GM21723 (cell line): Measurements from ENCODE around the gene C19orf33.

ENCODE experiments used
- ATAC-seq: cut with Tn5 transposase; IDR thresholded peaks from one replicate; pipeline ENCODE4 v1.9.1; 2021; ENCODE audit warnings: mild to moderate bottlenecking, moderate library complexity; ENCODE audit not compliant: unreplicated experiment

C19orf33 gene

GRCh38 chr19:38278751-38279150 is 25.3 kb upstream of the C19orf33 start:
- ATAC-seq = no peak

GRCh38 chr19:38280030-38280921 is 23.8 kb upstream of the C19orf33 start:
- ATAC-seq = no peak

GRCh38 chr19:38281811-38282566 is 22.1 kb upstream of the C19orf33 start:
- ATAC-seq = no peak

- ATAC-seq = no peak
Measured at GRCh38 chr19:38283271-38283670, 20.8 kb upstream of the C19orf33 start.

- no peak for ATAC-seq
Measured at GRCh38 chr19:38284422-38284821, 19.6 kb upstream of the C19orf33 start.

- no peak for ATAC-seq
Measured at GRCh38 chr19:38285567-38285966, 18.5 kb upstream of the C19orf33 start.

GRCh38 chr19:38287604-38288003 is 16.4 kb upstream of the C19orf33 start:
- ATAC-seq = no peak

GRCh38 chr19:38288123-38288855 is 15.8 kb upstream of the C19orf33 start:
- ATAC-seq = no peak

- ATAC-seq = no peak
Measured at GRCh38 chr19:38289955-38290354, 14.1 kb upstream of the C19orf33 start.

- no peak for ATAC-seq
Measured at GRCh38 chr19:38290631-38291147, 13.4 kb upstream of the C19orf33 start.

GRCh38 chr19:38291855-38292254 is 12.2 kb upstream of the C19orf33 start:
- no peak for ATAC-seq

GRCh38 chr19:38293281-38293680 is 10.8 kb upstream of the C19orf33 start:
- ATAC-seq = no peak

GRCh38 chr19:38294090-38294489 is 10.0 kb upstream of the C19orf33 start:
- no peak for ATAC-seq

- no peak for ATAC-seq
Measured at GRCh38 chr19:38298821-38299680, 5.0 kb upstream of the C19orf33 start.

- ATAC-seq = no peak
Measured at GRCh38 chr19:38304352-38304865, 358 bp downstream of the C19orf33 start.

- no peak for ATAC-seq
Measured at GRCh38 chr19:38304866-38305429, 897 bp downstream of the C19orf33 start.

- no peak for ATAC-seq
Measured at GRCh38 chr19:38306236-38306635, 2.2 kb downstream of the C19orf33 start.

GRCh38 chr19:38307076-38307475 is 3.0 kb downstream of the C19orf33 start:
- no peak for ATAC-seq

GRCh38 chr19:38307597-38307996 is 3.5 kb downstream of the C19orf33 start:
- no peak for ATAC-seq
